ENCODE measurements around the gene MROH8. TPM values are rescaled to one million over a fixed set of nuclear protein-coding genes. Genes with fewer than 3 reads are reported as not detected.

The MROH8 gene
- total RNA-seq, result 0.98 and 1.4 TPM in 2 replicates

GRCh38 chr20:37178839-37179682 lies at the start of gene MROH8, which contains the start of gene RPN2:
MROH8 (minus strand) TSS chr20:37179548.
RPN2 (plus strand) TSS chr20:37179330; CDS start chr20:37179357, 27 bp downstream.

GRCh38 chr20:37095599-37096414 lies 83.5 kb downstream of the MROH8 start, which contains the start of gene RBL1:
RBL1 (minus strand) TSS chr20:37095997; CDS start chr20:37095928, 69 bp downstream.

Other genes with a start within 250 kb of the MROH8 start
- 12.5 and 16.3 TPM in 2 replicates for gene SAMHD1, start 227.8 kb downstream of the MROH8 start, total RNA-seq
- gene RBL1, start 83.6 kb downstream of the MROH8 start, total RNA-seq, result 3.1 and 4.4 TPM in 2 replicates
- 207 and 238 TPM in 2 replicates for gene RPN2, start 218 bp downstream of the MROH8 start, total RNA-seq
- gene GHRH, start 82.3 kb upstream of the MROH8 start, total RNA-seq, result not detected in 2 replicates
- 13.0 and 16.8 TPM in 2 replicates for gene MANBAL, start 110.1 kb upstream of the MROH8 start, total RNA-seq
- 0.98 and 5.7 TPM in 2 replicates for gene SRC, start 166.6 kb upstream of the MROH8 start, total RNA-seq

All from dermis lymphatic vessel endothelial cell (primary cell).